Progenitor cell of endocrine pancreas (in vitro differentiated cells): ENCODE results near the gene SYT8. TPM values are rescaled to one million over a fixed set of nuclear protein-coding genes. Genes with fewer than 3 reads are reported as not detected.
A peak's percentile ranks its signal among the peaks of the same experiment; 100 is the strongest.
"Not testable (repeated sequence)": the region's sequence is repeated elsewhere in the genome, so short reads cannot be mapped to it uniquely, and the experiment has no call there.

ENCODE experiments used
- DNase-seq: peaks from one replicate; pipeline ENCODE4 v3.0.0; 2021; ENCODE audit warnings: low spot score; ENCODE audit not compliant: unreplicated experiment
- H3K27ac Mint-ChIP-seq: 2 replicates; pipeline ENCODE4 v1.8.0; 2021; ENCODE audit warnings: mild to moderate bottlenecking, moderate library complexity, mixed read lengths
- H3K27me3 Mint-ChIP-seq: 2 replicates; pipeline ENCODE4 v1.8.0; 2021; ENCODE audit warnings: mixed read lengths
- H3K36me3 Mint-ChIP-seq: 2 replicates; pipeline ENCODE4 v1.8.0; 2022; ENCODE audit warnings: mixed read lengths; ENCODE audit not compliant: insufficient read depth
- H3K4me1 Mint-ChIP-seq: 2 replicates; pipeline ENCODE4 v1.8.0; 2021; ENCODE audit warnings: low read depth, mixed read lengths
- H3K4me3 Mint-ChIP-seq: 2 replicates; pipeline ENCODE4 v1.8.0; 2021; ENCODE audit warnings: low read depth, mild to moderate bottlenecking, moderate library complexity, mixed read lengths
- H3K9me3 Mint-ChIP-seq: 2 replicates; pipeline ENCODE4 v1.8.0; 2021; ENCODE audit warnings: low read depth, mixed read lengths
- total RNA-seq: library from RNA; stranded (reverse); gene quantifications from 2 replicates; pipeline ENCODE4 v1.2.1, GENCODE V29; 2021
- TF ChIP-seq, protein P1 (sequence below): fragments of 200-600 bp; sonication (generic); IDR thresholded peaks from one replicate; pipeline ENCODE4 v1.5.0; 2021; ENCODE audit warnings: antibody characterized with exemption, mild to moderate bottlenecking; ENCODE audit not compliant: unreplicated experiment

Gene SYT8
- total RNA-seq, 1 donor from 2014 or later, result 1.5 TPM

DNA sequence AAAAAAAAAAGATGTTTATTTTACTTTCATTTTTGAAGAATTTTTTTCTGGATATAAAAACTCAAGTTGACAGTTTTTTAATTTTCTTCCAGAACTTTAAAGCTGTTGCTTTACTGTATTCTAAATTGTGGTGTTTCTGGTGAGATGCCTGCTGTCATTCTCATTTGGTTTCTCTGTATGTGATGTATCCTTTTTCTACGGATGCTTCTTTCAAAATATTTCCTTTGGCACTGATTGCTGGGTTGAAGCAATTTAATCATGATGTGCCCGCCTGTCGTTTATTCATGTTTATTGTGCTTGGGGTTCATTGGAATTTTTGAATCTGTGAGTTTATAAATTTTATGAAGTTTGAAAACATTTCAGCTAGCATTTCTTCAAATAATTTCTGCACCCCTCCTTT is 41.7 kb upstream of the SYT8 start:
- no peak for DNase-seq
- no peaks in the 10 kb centered on the region for H3K36me3 Mint-ChIP-seq
- TF ChIP-seq, protein P1, sequence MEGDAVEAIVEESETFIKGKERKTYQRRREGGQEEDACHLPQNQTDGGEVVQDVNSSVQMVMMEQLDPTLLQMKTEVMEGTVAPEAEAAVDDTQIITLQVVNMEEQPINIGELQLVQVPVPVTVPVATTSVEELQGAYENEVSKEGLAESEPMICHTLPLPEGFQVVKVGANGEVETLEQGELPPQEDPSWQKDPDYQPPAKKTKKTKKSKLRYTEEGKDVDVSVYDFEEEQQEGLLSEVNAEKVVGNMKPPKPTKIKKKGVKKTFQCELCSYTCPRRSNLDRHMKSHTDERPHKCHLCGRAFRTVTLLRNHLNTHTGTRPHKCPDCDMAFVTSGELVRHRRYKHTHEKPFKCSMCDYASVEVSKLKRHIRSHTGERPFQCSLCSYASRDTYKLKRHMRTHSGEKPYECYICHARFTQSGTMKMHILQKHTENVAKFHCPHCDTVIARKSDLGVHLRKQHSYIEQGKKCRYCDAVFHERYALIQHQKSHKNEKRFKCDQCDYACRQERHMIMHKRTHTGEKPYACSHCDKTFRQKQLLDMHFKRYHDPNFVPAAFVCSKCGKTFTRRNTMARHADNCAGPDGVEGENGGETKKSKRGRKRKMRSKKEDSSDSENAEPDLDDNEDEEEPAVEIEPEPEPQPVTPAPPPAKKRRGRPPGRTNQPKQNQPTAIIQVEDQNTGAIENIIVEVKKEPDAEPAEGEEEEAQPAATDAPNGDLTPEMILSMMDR, result no peak
- no peak overlapping the region for H3K27ac Mint-ChIP-seq
- H3K27me3 Mint-ChIP-seq, result peaks cover 60% of the 10 kb centered on the region
- peaks cover 3% of the 10 kb centered on the region for H3K9me3 Mint-ChIP-seq
- no peaks in the 10 kb centered on the region for H3K4me1 Mint-ChIP-seq
- H3K4me3 Mint-ChIP-seq, result no peak overlapping the region

DNA sequence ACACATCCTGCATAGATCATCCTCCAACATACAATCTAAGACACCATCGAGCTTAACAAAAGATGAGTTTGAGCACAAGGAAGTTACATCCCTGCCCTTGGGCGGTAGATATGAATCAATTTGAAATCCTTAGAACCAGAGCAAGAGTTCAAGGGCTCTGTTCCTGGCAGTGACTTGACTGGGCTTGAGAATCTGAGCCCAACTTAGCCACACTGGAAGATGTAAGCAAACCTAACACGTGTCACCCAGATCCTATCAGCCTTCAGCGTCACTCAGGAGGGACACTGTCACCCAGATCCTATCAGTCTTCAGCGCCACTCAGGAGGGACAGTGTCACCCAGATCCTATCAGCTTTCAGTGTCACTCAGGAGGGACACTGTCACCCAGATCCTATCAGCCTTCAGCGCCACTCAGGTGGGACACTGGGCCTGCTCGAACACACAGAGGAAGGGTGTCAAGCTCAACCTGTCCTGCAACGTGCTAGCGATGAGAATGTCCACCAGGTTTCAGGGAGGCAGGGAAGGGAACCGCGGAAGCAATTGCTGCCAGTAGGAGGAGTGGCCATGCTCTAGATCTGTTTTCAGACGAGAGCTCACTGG is 38.3 kb upstream of the SYT8 start:
- Mint-ChIP-seq H3K27me3 (peaks cover 50% of the 10 kb centered on the region), H3K36me3 (no peaks in the 10 kb centered on the region), H3K27ac (peak overlapping the region; percentile 52), H3K9me3 (no peaks in the 10 kb centered on the region), H3K4me1 (no peaks in the 10 kb centered on the region), H3K4me3 (no peak overlapping the region)
- no peak for DNase-seq
- TF ChIP-seq, protein P1, result no peak

DNA sequence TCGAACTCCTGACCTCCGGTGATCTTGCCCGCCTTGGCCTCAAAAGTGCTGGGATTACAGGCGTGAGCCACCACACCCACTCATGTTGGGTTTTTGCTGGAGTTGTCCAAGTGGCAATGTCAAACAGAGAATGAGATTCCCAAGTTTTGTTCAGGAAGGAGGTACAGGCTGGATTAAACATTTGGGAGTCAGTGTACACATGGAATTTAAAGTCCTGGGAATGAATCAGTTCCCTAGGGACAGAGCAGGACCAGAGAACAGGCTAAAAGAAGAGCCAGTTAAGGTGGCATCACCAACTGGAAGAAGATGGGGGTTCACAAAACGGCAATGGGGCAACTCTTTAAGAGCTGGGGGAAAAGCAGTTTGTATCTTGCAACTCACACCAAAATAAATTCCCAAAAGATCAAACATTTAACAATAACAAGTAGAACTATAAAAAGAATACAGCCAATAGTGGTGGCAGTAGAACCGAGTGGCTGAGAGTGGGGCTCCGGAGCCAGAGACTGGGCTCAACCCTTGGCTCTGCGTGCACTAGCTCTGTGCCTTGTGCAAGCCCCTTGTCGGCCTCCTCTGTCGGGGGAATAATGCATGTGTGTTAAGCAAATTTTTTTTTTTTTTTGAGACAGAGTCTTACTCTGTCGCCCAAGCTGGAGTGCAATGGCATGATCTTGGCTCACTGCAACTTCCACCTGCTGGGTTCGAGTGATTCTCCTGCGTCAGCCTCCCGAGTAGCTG is 37.2 kb upstream of the SYT8 start:
- Mint-ChIP-seq H3K9me3 (no peaks in the 10 kb centered on the region), H3K4me1 (no peaks in the 10 kb centered on the region), H3K36me3 (no peaks in the 10 kb centered on the region), H3K4me3 (no peak overlapping the region), H3K27me3 (peaks cover 43% of the 10 kb centered on the region), H3K27ac (no peak overlapping the region)
- no peak for DNase-seq
- TF ChIP-seq, protein P1, result no peak

DNA sequence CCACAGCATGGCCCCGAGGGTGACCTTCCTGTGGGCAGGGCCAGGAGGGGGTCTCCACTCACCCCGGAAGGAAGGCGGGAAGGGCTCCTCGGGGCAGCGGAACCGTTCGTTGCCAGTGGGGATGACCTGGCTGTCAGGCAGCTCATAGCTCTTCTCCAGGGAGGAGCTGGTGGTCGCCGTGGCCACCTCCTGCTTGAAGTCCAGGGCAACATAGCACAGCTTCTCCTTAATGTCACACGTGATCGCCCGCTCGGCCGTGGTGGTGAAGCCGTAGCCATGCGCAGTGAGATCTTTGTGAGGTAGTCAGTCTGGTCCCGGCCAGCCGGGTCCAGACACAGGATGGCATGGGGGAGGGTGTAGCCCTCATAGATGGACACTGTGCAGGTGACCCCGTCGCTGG is 31.5 kb upstream of the SYT8 start:
- H3K27me3 Mint-ChIP-seq, result peaks cover 21% of the 10 kb centered on the region
- H3K4me1 Mint-ChIP-seq, result peaks cover 8% of the 10 kb centered on the region
- no peak overlapping the region for H3K4me3 Mint-ChIP-seq
- TF ChIP-seq, protein P1, result no peak
- H3K27ac Mint-ChIP-seq, result no peak overlapping the region
- no peaks in the 10 kb centered on the region for H3K36me3 Mint-ChIP-seq
- H3K9me3 Mint-ChIP-seq, result no peaks in the 10 kb centered on the region
- no peak for DNase-seq

DNA sequence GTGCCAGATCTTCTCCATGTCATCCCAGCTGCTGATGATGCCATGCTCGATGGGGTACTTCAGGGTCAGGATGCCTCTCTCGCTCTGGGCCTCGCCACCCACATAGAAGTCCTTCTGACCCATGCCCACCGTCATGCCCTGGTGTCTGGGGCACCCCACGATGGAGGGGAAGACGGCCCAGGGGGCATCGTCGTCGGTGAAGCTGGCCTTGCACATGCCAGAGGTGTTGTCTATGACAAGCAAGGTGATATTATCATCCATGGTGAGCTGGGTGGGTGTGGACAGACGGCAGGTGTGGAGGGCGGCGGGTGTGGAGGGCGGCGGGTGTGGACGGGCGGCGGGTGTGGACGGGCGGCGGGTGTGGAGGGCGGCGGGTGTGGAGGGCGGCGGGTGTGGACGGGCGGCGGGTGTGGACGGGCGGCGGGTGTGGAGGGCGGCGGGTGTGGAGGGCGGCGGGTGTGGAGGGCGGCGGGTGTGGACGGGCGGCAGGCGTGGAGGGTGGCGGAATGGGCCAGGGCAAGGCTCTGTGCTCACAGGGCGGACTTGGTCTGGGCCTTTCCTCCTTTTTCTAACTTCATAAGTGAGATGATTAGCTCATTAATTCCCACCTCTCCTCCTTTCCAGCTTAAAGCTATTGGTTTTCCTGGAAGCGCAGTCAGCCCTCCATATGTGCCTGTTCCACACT is 30.8 kb upstream of the SYT8 start:
- not testable (repeated sequence) for H3K4me1 Mint-ChIP-seq, H3K4me3 Mint-ChIP-seq, H3K9me3 Mint-ChIP-seq, H3K27ac Mint-ChIP-seq, DNase-seq, H3K36me3 Mint-ChIP-seq
- peaks cover 19% of the 10 kb centered on the region for H3K27me3 Mint-ChIP-seq
